ENCODE measurements around the gene NDUFB2.
A peak's percentile ranks its signal among the peaks of the same experiment; 100 is the strongest.
"Not testable (repeated sequence)": the region's sequence is repeated elsewhere in the genome, so short reads cannot be mapped to it uniquely, and the experiment has no call there.

NDUFB2 gene

DNA sequence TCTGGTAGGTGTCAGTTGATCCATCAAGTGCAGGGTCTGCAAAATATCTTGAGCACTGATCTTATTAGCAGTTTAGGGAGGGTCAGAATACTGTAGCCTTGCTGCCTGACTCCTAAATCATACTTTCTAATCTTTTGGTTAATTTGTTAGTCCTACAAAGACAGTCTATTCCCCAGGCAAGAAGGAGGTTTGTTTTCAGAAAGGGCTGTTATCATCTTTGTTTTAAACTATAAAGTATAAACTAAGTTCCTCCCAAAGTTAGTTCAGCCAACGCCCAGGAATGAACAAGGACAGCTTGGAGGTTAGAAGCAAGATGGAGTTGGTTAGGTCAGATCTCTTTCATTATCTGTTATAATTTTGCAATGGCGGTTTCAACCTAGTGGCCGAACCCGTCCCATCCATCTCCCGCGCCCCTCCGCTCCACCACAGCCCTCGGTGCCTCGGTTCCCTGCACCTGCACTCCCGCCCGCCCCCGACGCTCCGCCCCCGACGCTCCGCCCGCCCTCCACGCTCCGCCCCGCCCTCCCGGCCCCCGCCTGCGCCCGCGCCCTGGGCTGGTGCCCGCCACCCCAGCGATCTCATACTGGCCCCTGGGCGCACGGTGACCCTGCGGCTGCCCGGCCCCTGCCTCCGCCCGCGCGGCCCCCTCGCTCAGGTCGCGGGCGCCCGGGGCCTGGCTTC, 24.0 kb upstream of the NDUFB2 start, which contains the start of gene ADCK2:
Gene ADCK2 (plus strand): TSS at position 564 of the 681 bp plus-strand sequence. CDS start 386 bp downstream, outside the sequence.
- peak; percentile 43 for DNase-seq (ENCODE audit: low read depth)

DNA sequence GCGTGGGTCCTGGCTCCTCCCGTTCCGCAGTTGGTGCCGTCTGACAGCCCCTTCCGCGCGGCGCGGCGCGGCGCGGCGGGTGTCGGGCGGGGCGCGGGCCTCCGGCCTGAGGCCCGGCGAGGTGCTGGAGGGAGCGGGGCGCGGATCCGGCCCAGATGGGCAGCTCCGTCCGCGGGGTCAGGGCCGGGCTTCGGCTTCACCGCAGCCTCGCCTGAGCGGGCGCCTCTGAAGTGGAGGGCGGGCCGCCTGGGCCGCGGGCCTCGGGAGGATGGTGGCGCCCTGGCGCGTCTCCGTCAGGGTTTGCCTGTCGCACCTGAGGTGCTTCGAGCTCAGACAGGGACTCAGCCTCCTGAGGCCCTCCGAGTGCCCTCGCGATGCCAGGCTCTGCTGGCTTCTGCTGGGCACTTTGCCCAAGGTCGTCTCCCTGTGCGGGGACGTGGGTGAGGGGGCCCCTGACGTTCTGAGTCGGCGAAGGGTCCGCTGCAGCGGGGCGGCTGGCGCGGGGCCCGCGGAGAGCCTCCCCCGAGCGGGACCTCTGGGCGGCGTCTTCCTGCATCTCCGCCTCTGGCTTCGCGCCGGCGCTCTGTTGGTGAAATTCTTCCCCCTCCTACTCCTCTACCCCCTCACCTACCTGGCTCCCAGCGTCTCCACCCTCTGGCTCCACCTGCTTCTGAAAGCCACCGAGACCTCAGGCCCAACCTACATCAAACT, 23.3 kb upstream of the NDUFB2 start:
- peak; percentile 24 for DNase-seq (ENCODE audit: low read depth)

DNA sequence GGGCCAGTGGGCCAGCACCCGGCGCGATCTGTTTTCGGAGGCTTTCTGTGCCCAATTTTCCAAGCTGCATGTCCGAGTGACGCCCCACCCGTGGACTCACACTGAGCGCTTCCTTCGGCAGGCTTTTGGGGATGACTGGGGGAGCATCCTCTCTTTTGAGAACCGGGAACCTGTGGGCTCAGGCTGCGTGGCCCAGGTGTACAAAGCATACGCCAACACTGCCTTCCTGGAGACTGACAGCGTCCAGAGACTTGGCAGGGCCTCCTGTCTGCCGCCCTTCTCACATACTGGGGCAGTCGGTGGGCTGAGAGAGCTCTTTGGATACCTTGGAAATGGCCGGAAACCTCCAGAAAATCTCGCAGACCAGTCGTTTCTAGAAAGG, 22.7 kb upstream of the NDUFB2 start:
- no peak for DNase-seq (ENCODE audit: low read depth)

DNA sequence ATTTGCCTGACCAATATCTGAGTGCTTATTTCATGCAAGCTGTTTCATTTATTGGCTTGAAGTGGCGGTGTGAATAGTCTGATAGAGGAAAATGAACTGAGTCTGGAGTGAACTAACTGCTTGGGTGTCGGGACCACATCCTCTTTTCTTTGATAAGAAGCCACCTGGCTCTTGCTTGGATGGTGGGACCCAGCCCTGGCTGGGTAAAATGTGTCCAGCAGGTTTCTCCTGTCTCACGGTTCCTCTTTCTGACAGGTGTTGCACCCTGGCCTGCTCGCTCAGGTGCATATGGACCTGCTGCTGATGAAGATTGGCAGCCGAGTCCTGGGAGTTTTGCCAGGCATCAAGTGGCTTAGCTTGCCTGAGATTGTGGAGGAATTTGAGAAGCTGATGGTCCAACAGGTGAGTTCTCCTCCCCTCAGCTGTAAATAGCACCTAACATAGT, 22.1 kb upstream of the NDUFB2 start:
- no peak for DNase-seq (ENCODE audit: low read depth)

DNA sequence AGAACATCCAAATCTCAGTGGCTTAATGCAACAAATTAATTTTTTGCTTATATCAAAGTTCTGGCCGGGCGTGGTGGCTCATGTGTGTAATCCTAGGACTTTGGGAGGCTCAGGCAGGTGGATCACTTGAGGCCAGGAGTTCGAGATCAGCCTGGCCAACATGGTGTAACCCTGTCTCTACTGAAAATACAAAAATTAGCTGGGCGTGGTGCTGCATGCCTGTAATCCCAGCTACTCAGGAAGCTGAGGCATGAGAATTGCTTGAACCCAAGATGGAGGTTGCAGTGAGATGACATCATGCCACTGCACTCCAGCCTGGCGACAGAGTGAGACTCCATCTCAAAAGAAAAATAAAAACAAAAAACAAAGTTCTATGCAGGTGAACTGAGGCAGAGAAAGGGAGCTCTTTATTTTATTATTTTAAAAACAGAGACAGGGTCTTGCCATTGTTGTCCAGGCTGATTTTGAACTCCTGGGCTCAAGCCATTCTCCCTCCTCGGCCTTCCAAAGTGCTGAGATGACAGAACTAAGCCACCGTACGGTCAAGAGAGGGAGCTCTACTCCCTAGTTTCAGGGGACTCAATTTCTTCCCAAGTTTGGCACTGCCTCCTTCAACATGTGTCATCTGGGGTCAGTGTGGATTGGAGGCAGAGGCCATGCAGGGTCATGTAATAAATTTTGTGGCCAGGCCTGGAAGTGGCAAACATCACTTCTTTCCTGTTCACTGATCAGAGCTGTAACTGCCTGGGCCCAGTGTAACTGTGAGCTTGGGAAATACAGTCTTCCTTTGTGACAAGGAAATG, 21.4 kb upstream of the NDUFB2 start:
- peak; percentile 72 for DNase-seq (ENCODE audit: low read depth)

DNA sequence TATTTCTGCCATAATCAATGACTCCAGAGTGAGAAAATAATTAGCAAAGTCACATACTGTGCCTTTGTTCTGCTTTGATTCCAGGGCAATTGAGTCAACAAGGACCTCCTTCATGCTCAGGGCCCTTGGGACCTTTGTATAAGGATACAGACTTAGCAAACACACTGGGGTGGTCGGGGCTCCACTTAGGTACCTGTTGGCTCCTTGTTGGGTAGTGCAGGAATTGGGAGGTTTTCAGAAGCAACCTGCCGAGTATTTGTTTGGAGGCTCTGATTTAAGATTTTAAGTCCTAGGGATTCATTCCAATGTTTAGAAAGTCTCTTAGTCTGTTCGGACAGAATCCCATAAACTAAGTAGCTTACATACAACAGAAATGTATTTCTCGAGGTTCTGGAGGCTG, 20.8 kb upstream of the NDUFB2 start:
- DNase-seq (ENCODE audit: low read depth), result no peak

DNA sequence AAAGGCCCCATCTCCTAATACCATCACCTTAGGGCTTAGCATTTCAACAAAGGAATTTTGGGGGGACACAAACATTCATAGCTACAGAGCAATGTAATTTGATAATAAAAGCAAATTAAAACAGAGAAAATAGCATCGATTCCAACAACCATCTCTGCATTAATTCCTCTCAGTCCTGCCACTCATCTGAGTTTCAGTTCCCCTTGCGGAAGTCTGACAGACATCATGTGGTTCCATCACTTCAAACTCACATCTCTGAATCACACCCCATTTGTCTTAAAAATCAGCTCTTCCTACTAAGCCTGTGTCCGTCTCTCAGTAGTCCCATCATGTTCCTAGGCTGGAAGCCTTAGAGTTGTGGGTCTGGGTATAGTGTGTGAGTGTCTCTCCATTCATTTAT, 20.2 kb upstream of the NDUFB2 start:
- DNase-seq (ENCODE audit: low read depth), result no peak

DNA sequence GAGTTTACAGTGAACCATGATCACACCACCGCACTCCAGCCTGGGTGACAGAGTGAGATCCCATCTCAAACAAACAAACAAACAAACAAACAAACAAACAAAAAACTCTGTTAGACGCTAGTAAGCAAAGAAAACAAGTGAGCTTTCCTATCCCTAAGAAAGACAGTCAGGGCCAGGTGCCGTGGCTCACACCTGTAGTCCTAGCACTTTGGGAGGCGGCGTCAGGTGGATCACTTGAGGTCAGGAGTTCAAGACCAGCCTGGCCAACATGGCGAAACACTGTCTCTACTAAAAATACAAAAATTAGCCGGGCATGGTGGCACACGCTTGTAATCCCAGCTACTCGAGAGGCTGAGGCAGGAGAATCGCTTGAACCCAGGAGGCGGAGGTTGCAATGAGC, 19.6 kb upstream of the NDUFB2 start:
- not testable (repeated sequence) for DNase-seq (ENCODE audit: low read depth)

DNA sequence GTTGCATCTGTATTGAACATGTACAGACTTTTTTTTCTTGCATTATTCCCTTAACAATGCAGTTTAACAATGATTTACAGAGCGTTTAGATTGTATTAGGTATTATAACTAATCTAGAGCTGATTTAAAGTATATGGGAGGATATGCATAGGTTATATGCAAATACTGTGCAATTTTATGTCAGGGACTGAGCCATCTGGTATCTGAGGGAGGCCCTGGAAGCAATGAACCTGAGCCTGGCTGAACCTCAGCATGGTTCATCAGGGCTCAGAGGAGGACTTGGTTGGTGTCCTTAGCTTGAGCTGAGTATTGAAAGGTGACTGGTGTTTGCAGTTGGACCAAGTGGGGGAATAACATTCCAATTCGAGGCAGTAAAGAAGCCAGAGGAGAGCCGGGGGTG, 19.0 kb upstream of the NDUFB2 start:
- no peak for DNase-seq (ENCODE audit: low read depth)

DNA sequence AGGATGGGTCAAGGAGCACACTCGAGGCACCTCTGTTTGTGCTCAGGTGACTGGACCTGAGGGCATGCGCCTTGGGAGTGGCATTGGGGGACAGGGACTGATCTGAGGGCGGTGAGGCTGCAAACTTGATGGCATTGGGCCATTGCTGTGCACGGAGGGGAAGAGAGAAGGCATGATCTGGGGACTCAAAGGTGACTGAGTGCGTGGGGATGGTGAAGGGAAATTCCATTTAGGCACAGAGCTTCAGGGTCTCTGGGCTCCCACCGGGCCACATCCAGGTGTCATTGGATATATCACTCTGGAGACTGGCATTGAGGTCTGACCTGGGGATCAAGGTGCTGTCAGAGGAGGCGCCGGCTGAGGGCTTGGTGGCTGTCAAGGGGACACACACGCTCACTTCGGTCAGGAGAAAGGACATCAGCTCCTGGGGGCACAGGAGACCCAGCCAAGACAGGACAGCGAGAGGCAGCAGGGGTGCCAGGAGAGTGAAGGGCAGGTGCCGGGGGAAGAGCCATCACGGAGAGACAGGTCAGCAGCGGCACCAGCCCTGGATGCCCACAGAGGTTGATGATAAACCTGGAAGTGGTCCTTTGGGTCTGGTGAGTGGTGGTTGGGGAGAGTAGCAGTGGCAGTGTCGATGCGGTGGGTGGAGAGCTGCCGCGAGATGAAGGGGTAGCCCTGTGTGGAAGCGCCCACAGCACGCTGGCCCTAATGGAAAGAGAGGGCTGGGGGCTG, 18.3 kb upstream of the NDUFB2 start:
- no peak for DNase-seq (ENCODE audit: low read depth)

DNA sequence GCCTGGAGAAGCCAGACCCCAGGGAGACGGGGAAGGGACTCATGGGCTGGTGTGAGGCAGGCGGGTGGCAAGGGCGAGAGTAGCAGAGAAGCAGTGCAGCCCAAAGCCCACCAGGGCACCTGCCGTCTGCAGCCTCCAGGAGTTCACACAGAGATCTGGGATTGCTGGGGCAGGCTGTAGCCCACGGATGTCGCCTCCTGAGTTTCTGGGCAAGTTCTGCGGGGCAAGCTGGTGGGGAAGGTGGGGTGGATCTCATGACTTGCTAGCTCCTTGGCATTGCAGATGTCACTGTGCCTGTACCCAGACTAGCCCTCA, 17.7 kb upstream of the NDUFB2 start:
- no peak for DNase-seq (ENCODE audit: low read depth)

DNA sequence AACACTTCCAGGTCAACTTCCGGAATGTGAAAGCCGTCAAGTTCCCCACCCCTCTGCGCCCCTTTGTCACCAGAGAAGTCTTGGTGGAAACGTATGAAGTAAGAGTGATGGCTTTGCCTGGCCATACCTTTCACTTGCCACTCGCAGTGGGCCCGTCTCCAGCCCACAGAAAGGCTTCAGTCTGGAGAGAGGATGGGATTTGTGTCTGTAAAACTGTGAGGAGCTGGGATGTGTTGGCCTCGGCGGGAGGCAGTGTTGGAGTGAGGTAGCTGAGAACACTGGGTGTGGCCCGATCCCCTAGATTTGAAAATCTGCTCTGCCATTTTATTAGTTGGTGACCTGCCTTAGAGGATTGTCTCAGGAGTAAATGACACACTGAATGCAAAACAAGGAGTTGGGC, 17.3 kb upstream of the NDUFB2 start:
- no peak for DNase-seq (ENCODE audit: low read depth)

DNA sequence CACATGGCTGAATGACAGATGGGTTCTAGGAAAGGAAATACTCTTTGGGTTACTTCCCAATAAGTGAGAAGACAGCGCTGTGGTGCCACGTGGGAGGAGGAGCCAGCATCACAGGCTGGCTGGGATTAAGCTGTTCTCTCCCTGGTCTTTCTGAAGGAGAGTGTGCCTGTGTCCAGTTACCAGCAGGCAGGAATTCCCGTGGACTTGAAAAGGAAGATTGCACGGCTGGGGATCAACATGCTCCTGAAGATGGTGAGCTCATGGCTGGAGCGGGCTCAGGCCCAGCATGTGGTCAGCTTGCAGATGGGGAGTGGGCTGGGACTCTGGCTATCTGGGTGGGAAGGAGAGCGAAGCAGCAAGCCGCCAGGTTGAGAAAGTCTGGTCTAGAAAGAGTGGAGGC, 15.6 kb upstream of the NDUFB2 start:
- DNase-seq (ENCODE audit: low read depth), result no peak

DNA sequence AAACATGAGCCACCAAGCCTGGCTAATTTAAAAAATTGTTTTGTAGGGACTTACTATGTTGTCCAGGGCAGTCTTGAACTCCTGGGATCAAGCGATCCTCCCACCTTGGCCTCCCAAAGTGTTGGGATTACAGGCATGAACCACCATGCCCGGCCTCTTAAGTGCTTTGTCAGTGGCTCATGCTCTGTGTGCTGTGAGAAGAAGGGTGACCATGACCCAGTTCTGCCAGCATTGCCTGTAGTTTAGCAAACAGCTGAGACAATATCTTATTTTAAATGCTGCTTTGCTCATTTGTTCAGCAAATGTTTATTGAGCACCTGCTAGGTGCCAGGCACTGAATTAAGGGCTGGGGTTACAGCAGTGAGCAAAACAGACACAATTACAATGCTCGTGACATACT, 14.7 kb upstream of the NDUFB2 start:
- DNase-seq (ENCODE audit: low read depth), result no peak

DNA sequence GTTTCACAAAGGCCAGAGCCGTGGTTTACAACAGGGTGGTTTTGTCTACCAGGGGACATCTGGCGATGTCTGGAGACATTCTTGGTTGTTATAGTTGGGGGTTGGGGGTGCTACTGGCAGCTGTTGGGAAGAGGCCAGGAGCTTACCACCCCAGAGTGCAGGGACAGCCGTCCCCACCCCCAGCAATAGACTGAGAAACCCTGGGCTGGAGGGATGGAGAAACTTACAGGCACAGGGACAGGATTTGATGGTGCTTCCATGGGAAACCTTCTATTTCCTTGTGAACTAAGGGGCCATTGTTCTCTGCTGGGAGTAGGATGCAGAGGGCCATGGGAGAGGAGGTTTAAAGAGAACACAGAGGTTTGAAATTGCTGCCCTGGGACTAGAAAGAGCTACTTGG, 12.9 kb upstream of the NDUFB2 start:
- DNase-seq (ENCODE audit: low read depth), result no peak

DNA sequence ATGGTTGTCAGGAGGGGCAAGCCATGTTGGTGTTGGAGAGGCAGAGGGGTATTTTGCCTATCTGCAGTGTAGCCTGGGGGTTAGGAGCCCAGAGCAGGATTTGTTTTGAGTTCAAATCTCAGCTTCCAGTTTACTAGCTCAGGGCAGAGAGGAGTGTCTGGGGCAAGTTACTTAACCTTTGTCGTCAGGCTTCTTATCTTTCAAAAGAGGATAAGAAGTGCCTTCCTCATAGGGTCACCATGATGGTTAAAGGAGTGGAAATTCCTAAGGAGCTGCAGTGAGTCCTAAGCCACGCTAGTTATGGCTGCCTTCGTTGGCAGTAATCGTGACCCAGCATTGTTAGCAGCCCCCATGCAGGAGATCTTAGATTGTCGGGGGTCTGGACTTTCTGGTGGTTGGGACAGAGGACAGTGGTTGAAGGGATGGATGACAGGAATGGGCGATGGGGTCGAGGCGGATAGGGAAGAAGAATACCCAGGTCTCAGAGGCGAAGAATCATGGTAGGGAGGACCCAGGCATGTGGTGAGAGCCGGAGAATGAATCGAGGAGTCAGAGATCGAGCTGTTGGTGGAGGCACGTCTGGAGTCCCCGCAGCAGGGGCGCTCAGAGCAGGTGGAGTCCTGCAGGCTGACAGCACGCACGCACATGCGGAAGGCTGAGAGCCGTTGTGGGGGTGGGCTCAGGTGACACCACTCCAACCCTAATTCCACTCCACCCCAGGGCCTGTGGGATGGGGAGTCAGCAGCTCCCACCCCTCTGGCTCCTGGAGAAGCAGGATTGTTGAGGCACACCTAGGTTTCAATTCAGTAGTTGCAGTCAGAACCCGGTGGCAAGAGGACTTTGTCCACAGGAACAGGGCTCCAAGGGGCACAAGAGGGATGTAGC, 12.2 kb upstream of the NDUFB2 start:
- no peak for DNase-seq (ENCODE audit: low read depth)

DNA sequence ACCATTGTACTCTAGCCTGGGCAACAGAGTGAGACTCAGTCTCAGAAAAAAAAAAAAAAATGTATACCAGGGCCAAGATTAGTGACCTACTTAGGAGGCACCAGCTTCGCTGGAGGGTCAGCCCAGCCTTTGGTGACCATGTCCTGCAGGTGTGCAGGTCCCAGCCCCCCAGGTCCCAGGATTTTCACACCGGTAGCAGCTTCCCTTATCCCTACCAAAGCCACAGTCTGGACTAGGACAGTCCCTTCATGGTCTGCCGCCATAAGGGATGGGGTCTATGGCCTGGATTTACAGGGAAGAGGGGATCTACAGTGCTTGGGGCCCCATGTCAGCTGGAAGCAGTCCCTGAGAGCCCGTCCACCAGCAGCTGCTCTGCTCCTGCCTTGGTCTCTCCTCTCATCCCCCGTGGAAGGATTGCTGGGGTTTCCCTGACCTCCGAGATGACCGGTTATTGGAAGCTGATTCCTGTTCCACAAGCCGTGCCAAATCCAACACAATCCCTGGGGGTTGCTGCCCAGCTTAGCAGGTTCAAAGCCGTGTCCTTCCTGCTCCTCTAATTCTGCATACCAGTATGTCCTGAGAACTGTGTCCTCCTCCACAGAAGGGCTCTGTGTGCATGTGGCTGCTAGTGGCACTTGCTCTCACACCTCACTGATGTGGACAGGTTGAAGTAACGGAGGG, 11.0 kb upstream of the NDUFB2 start:
- no peak for DNase-seq (ENCODE audit: low read depth)

DNA sequence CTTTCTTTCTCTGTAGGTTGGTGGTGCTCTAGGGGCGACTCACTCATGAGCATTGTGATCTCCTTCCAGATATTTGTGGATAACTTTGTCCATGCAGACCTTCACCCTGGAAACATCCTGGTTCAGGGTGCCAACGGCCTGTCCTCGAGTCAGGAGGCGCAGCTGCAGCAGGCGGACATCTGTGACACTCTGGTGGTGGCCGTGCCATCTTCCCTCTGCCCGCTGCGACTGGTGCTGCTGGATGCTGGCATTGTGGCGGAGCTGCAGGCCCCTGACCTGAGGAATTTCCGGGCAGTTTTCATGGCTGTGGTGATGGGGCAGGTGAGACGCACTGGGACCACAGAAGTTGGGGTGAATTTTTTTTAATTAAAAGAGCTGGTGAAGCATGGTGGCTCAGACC, 9.6 kb upstream of the NDUFB2 start:
- no peak for DNase-seq (ENCODE audit: low read depth)

DNA sequence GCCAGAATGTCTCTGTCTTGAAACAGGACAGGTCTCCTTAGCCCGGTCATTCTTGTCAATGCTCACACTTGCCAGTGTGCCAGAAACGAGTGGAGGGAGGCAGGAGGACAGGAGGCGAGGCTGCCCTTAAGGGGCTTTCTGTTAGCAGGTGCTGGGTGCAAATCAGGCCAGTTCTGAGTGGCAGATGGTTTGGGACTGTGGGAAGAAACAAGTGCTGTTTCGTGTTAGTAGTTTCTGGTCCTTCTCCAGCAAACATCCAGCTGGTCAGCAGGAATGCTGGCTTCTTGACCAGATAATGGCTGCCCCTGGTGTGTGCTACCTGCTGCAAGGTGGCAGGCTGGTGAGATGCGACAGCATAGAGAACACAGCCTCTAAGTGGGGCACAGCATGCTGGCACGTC, 8.2 kb upstream of the NDUFB2 start:
- DNase-seq (ENCODE audit: low read depth), result no peak

DNA sequence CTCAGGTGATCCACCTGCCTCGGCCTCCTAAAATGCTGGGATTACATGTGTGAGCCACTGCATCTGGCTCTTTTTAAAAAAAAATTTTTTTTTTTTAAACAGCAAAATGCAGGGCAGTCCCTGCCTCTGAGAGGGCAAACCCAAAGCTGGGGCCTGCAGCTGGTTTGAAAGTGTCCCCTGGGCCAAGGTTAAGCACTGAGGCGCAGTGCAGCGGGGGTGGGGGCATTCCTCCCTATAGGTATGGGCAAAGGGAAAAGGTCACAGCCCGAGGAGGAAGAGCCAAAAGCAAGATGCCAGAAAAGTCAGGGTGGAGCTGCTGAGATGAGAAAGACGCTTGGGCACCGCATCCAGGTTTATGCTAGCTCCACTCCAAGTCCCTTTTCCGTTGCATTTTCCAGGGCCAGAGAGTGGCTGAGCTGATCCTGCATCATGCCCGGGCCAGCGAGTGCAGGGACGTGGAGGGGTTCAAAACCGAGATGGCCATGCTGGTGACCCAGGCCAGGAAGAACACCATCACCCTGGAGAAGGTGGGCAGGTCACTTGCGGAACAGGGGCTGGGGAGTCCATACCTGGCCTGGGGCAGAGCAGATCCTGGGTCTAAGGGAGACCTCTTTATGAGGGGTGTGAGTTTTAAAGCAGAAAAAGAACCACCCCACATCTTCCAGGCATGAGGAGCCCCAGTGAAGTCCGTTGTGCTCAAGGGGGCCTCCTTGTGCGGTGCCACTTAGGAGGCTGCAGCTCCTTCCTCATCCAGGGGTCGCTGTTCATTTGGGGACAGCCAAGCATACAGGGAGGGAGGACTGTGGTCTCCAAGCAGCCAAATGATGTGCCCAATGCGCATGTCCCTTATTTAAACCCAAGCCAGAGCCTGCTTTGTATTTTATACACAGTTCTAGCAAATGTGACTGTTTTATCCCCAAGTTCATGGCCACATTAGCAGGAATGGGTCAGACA, 7.0 kb upstream of the NDUFB2 start:
- no peak for DNase-seq (ENCODE audit: low read depth)
